ENCODE data around the gene ZC3H7B.

GRCh38 chr22:41368543-41369423 is 67.5 kb downstream of the ZC3H7B start:
- no peak for TF ChIP-seq CTCF (IDR thresholded peaks at IDR 0.05; ENCODE audit: insufficient read depth, low read depth, low read length)
- no peak for TF ChIP-seq EZH2 (IDR thresholded peaks at IDR 0.05; ENCODE audit: insufficient read depth, low read length)
